Esophagus (tissue), 2 donors: Measurements from ENCODE around the gene CEMIP. TPM values are rescaled to one million over a fixed set of nuclear protein-coding genes. Genes with fewer than 3 reads are reported as not detected.

Source experiments
- H3K27ac ChIP-seq, 2 donors: one replicate each; pipeline ENCODE4 v1.5.1; 2013; ENCODE audit warnings: low read depth in 2 of 2, mild to moderate bottlenecking in 2 of 2, inconsistent platforms in 1 of 2, low read length in 1 of 2, moderate library complexity in 1 of 2
- H3K27me3 ChIP-seq, 2 donors: one replicate each; pipeline ENCODE4 v1.6.1; 2013; ENCODE audit warnings: low read length in 2 of 2, control low read depth in 1 of 2, mild to moderate bottlenecking in 1 of 2; ENCODE audit not compliant: insufficient read depth in 2 of 2, control insufficient read depth in 1 of 2
- H3K36me3 ChIP-seq, 2 donors: one replicate each; pipeline ENCODE4 v1.6.1; 2013; ENCODE audit warnings: low read length in 1 of 2; ENCODE audit not compliant: control insufficient read depth in 2 of 2, insufficient read depth in 2 of 2
- H3K4me1 ChIP-seq, 2 donors: one replicate each; pipeline ENCODE4 v1.6.1; 2013; ENCODE audit warnings: low read length in 1 of 2; ENCODE audit not compliant: control insufficient read depth in 2 of 2, insufficient read depth in 2 of 2
- H3K4me3 ChIP-seq, 2 donors: one replicate each; pipeline ENCODE4 v1.5.1; 2013; ENCODE audit warnings: low read length in 2 of 2, mild to moderate bottlenecking in 2 of 2, low read depth in 1 of 2, moderate library complexity in 1 of 2
- H3K9me3 ChIP-seq, 2 donors: one replicate each; pipeline ENCODE4 v1.6.1; 2013; ENCODE audit warnings: mild to moderate bottlenecking in 2 of 2, low read depth in 1 of 2, low read length in 1 of 2, moderate library complexity in 1 of 2; ENCODE audit not compliant: control insufficient read depth in 2 of 2, insufficient read depth in 1 of 2
- whole genome bisulfite sequencing, 2 donors: extraction: QIAGEN DNeasy Blood & Tissue Kit; methylation state at CpG; one replicate each; pipeline ENCODE4 v1.1.7; 2013; 5-methylcytosine and 5-hydroxymethylcytosine counted together
- polyA plus RNA-seq, 2 donors: library from polyadenylated mRNA; stranded (reverse); fragments of 200-250 nt; gene quantifications; one replicate each; pipeline ENCODE4 v1.2.3, GENCODE V29; 2013
- donor health status: healthy with polysubstance abuse.
- donor health status: Bipolar disorder and iron deficiency.

CEMIP gene
- polyA plus RNA-seq, 2 donors, result 2.0 to 2.2 TPM

DNA sequence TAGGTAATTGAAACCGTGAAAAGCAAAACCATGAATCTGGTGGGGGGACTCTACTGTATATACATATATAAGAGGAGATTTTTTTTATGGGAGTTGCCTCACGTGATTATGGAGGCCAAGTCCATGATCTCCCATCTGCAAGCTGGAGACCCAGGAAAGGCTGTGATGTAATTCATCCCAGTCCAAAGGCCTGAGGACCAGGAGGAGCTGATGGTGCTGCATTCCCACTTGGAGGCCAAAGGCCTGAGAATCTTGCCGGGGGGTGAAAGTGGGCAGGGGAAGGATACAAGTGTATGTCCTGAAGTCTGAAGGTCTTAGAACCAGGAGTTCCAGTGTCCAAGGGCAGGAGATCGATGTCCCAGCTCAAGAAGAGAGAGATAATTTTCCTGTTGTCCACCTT lies 37.1 kb upstream of the CEMIP start:
- Histone ChIP-seq H3K27ac (no peak overlapping the region), H3K36me3 (no peaks in the 10 kb centered on the region), H3K4me3 (no peak overlapping the region), H3K9me3 (no peaks in the 10 kb centered on the region), H3K4me1 (peaks cover 0 to 3% of the 10 kb centered on the region in 2 donors), H3K27me3 (no peaks in the 10 kb centered on the region)
- WGBS, 2 donors, result 96 to 97% methylated on average over 4 of the region's 4 CpGs

DNA sequence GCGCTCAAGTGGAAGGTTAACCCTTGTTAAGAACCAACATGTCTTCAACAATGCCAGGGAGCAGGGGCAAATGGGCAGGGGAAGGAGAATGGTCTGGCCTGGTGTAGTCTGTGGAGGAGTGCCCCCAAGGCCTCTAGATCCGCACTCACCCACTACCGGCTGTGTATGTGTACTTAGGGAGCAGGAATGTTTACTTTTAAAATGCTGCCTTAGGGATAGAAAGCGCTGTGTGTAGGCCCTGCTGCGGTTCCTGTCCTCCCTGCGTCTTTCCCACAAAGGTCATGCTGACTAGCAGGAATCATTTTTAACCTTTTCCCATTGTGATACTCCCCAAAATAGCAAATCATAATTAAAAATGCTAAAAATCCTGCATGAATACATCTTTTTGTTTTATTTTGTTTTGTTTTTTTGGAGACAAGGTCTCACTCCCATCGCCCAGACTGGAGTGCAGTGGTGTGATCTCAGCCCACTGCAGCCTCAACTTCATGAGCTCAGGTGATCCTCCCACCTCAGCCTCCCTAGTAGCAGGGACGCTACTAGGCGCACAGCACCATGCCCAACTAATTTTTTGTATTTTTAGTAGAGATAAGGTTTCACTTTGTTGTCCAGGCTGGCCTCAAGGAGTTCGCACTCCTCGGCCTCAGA lies 35.9 kb upstream of the CEMIP start:
- 69 to 78% methylated on average over 11 of the region's 11 CpGs for WGBS, 2 donors
- H3K4me3 ChIP-seq, result no peak overlapping the region
- H3K36me3 ChIP-seq, result peaks cover 0 to 4% of the 10 kb centered on the region in 2 donors
- H3K4me1 ChIP-seq, result peaks cover 0 to 3% of the 10 kb centered on the region in 2 donors
- no peaks in the 10 kb centered on the region for H3K9me3 ChIP-seq
- no peaks in the 10 kb centered on the region for H3K27me3 ChIP-seq
- H3K27ac ChIP-seq, result no peak overlapping the region

- H3K4me3 ChIP-seq, result no peak overlapping the region
- H3K36me3 ChIP-seq, result peaks cover 0 to 4% of the 10 kb centered on the region in 2 donors
- H3K9me3 ChIP-seq, result no peaks in the 10 kb centered on the region
- 56 to 70% methylated on average over 6 of the region's 6 CpGs for WGBS, 2 donors
- no peaks in the 10 kb centered on the region for H3K27me3 ChIP-seq
- no peak overlapping the region for H3K27ac ChIP-seq
- H3K4me1 ChIP-seq, result peaks cover 0 to 3% of the 10 kb centered on the region in 2 donors
Measured at GRCh38 chr15:80744415-80744814, 34.8 kb upstream of the CEMIP start.

- H3K9me3 ChIP-seq, result no peaks in the 10 kb centered on the region
- no peak overlapping the region for H3K4me3 ChIP-seq
- peaks cover 0 to 4% of the 10 kb centered on the region in 2 donors for H3K36me3 ChIP-seq
- no peak overlapping the region for H3K27ac ChIP-seq
- H3K4me1 ChIP-seq, result peaks cover 0 to 3% of the 10 kb centered on the region in 2 donors
- 10 to 17% methylated on average over 1 of the region's 1 CpG for WGBS, 2 donors
- no peaks in the 10 kb centered on the region for H3K27me3 ChIP-seq
Measured at GRCh38 chr15:80744826-80745225, 34.3 kb upstream of the CEMIP start.

- WGBS, 2 donors, result 85 to 86% methylated on average over 1 of the region's 1 CpG
- no peak overlapping the region for H3K4me3 ChIP-seq
- H3K27ac ChIP-seq, result no peak overlapping the region
- H3K9me3 ChIP-seq, result no peaks in the 10 kb centered on the region
- H3K4me1 ChIP-seq, result peaks cover 0 to 3% of the 10 kb centered on the region in 2 donors
- H3K27me3 ChIP-seq, result no peaks in the 10 kb centered on the region
- H3K36me3 ChIP-seq, result peaks cover 0 to 8% of the 10 kb centered on the region in 2 donors
Measured at GRCh38 chr15:80745888-80746287, 33.3 kb upstream of the CEMIP start.

GRCh38 chr15:80747317-80748053 lies 31.7 kb upstream of the CEMIP start:
- peaks cover 0 to 8% of the 10 kb centered on the region in 2 donors for H3K36me3 ChIP-seq
- no peak overlapping the region for H3K27ac ChIP-seq
- 75% methylated on average over 16 of the region's 16 CpGs for WGBS, 2 donors
- H3K27me3 ChIP-seq, result no peaks in the 10 kb centered on the region
- H3K9me3 ChIP-seq, result no peaks in the 10 kb centered on the region
- H3K4me3 ChIP-seq, result no peak overlapping the region
- peaks cover 0 to 3% of the 10 kb centered on the region in 2 donors for H3K4me1 ChIP-seq

DNA sequence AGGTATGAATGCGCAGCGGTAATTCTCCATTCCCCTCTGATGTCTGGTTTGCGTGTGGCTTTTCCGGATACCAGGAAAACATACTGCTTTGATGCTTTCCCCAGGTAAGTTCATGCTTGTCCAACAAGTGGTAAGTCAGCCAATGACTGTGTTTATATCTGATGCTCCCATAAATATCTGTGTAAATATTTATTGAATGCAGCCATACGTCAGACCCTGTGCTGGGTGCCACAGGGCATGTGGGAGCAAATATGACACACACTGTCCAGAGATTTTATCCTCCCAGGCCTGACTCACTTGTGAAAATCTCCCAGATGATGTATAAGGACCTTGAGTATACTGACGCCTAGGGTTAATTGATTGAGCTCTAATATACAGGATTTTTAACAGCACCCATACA lies 29.6 kb upstream of the CEMIP start:
- Histone ChIP-seq H3K9me3 (no peaks in the 10 kb centered on the region), H3K36me3 (peaks cover 0 to 12% of the 10 kb centered on the region in 2 donors), H3K4me1 (no peaks in the 10 kb centered on the region), H3K27ac (no peak overlapping the region), H3K4me3 (no peak overlapping the region), H3K27me3 (no peaks in the 10 kb centered on the region)
- WGBS, 2 donors, result 91 to 92% methylated on average over 6 of the region's 6 CpGs

DNA sequence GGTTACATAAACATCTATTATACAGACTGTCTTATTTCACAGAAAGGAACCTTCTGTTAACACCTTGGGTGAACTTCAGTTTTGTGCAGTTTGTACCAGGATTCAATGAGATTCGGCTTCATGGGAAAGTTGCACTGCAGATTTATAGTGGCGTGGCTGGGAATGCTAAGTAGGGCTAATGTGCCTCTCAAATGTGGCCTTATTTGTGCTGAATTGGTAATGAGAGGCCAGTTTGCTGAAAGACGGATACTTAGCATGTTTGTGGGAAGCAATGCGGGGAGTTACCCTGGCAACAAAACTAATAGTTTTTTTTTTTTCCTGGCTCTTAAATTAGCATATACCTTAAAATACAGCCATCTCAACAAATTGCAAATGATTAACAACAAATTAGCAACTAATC lies 28.6 kb upstream of the CEMIP start:
- no peaks in the 10 kb centered on the region for H3K4me1 ChIP-seq
- WGBS, 2 donors, result 90 to 95% methylated on average over 4 of the region's 4 CpGs
- H3K36me3 ChIP-seq, result peaks cover 0 to 12% of the 10 kb centered on the region in 2 donors
- no peak overlapping the region for H3K4me3 ChIP-seq
- no peaks in the 10 kb centered on the region for H3K9me3 ChIP-seq
- H3K27me3 ChIP-seq, result no peaks in the 10 kb centered on the region
- H3K27ac ChIP-seq, result no peak overlapping the region

DNA sequence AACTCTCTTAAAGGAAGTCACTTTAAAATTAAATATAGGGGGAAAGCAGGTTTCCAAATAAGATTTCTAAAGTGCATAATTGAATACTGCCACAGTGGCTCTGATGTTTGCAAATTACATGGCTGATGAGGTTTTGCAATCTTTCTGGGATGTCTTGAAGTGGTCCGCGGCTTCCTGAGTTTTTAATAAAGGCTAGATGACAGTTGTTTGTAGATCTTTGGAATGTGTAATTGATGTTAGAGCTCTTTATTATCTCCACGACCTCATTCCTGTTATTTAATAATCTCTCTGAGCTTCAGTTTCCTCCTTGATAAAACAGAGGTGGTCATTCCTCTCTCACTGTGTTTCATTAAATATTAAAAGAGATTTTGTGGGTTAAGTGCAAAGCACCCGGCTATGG lies 27.0 kb upstream of the CEMIP start:
- peaks cover 0 to 12% of the 10 kb centered on the region in 2 donors for H3K36me3 ChIP-seq
- H3K27ac ChIP-seq, result no peak overlapping the region
- H3K4me3 ChIP-seq, result no peak overlapping the region
- H3K27me3 ChIP-seq, result no peaks in the 10 kb centered on the region
- H3K9me3 ChIP-seq, result no peaks in the 10 kb centered on the region
- 64 to 65% methylated on average over 4 of the region's 4 CpGs for WGBS, 2 donors
- H3K4me1 ChIP-seq, result no peaks in the 10 kb centered on the region

DNA sequence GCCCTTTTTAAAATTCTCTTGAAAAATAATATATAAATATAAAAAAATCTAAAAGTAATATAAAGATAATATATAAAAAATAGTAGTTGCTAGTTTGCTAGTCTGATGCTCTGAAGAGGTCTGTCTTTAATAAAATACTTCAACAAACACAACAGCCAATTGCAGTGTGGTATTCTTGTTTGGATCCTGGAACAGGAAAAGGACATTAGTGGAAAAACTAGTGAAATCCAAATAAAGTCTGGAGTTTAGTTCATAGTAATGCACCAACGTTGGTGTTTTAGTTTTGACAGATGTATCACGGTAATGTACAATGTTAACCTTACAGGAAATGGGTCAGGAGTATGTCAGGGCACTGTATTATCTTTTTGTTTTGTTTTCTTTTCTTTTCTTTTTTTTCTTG lies 26.0 kb upstream of the CEMIP start:
- Histone ChIP-seq H3K36me3 (peaks cover 0 to 8% of the 10 kb centered on the region in 2 donors), H3K4me1 (no peaks in the 10 kb centered on the region), H3K9me3 (no peaks in the 10 kb centered on the region), H3K4me3 (no peak overlapping the region), H3K27me3 (no peaks in the 10 kb centered on the region), H3K27ac (no peak overlapping the region)
- WGBS, 2 donors, result 56 to 59% methylated on average over 2 of the region's 2 CpGs
